Body of pancreas (tissue), 4 donors: ENCODE data around the gene GGT1.
"Not testable (repeated sequence)": the region's sequence is repeated elsewhere in the genome, so short reads cannot be mapped to it uniquely, and the experiment has no call there.

Experiments used
- CTCF ChIP-seq, 7 experiments: fragments of 450-650 bp in 4 of 7; fragments of 200-600 bp in 3 of 7; sonication (generic) in 3 of 7; IDR thresholded peaks; one replicate each; pipeline ENCODE4 v1.5.1; 2016 to 2019; ENCODE audit warnings: antibody characterized with exemption in 7 of 7
- POLR2A ChIP-seq, 3 donors: fragments of 450-650 bp; IDR thresholded peaks; one replicate each; pipeline ENCODE4 v1.6.1; 2016; ENCODE audit warnings: antibody characterized with exemption in 3 of 3, mild to moderate bottlenecking in 2 of 3

- TF ChIP-seq POLR2A, CTCF (IDR thresholded peaks at IDR 0.05): not testable (repeated sequence)
Measured at GRCh38 chr22:24607429-24607983, 4.5 kb downstream of the GGT1 start.
